ENCODE results near the gene TNKS1BP1. TPM values are rescaled to one million over a fixed set of nuclear protein-coding genes. Genes with fewer than 3 reads are reported as not detected.

TNKS1BP1 gene
- total RNA-seq, 4 donors from 2014 or later: 119 to 162 (median 137) TPM

DNA sequence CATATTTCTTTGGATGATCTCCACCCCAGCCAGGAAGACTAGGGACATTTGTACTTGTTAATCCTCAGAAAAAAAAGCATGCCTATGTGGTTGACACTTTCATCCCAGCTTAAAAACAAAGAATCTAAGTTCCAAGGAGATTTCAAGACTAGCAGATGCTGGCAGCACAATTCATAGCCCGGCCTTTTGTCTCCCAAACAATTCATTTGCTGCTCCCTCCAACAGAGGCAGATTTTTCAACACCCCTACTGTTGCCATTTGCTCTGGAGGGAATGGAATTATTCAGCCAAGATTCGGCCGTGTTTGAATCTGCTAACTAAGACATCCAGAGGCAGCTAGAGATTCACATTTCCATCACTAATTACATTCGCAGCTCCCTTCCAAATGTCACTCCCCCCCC lies 28.7 kb upstream of the TNKS1BP1 start:
- no peak for DNase-seq (ENCODE audit: low spot score)
- TF ChIP-seq, protein P1, sequence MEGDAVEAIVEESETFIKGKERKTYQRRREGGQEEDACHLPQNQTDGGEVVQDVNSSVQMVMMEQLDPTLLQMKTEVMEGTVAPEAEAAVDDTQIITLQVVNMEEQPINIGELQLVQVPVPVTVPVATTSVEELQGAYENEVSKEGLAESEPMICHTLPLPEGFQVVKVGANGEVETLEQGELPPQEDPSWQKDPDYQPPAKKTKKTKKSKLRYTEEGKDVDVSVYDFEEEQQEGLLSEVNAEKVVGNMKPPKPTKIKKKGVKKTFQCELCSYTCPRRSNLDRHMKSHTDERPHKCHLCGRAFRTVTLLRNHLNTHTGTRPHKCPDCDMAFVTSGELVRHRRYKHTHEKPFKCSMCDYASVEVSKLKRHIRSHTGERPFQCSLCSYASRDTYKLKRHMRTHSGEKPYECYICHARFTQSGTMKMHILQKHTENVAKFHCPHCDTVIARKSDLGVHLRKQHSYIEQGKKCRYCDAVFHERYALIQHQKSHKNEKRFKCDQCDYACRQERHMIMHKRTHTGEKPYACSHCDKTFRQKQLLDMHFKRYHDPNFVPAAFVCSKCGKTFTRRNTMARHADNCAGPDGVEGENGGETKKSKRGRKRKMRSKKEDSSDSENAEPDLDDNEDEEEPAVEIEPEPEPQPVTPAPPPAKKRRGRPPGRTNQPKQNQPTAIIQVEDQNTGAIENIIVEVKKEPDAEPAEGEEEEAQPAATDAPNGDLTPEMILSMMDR (IDR thresholded peaks at IDR 0.05): no peak
- no peak for ATAC-seq (ENCODE audit: low FRiP score)

DNA sequence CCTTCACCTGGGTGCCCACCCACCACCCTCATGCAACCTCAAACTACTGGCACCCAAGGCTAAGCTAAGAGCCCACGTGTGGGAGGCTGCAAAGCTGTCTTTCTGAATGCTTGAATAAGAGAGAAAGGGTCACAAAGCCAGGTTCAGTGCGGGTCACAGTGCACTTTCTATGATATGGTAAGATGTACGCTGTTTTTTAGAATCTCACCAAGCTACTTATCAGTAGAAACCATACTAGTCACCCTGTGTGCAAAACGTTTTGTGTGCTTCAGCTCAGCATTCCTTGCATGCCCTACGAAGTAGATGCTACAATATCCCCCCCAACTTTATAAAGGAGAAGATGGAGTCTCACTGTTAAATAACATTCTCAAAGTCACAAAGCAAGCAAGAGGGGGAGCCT lies 28.3 kb upstream of the TNKS1BP1 start:
- TF ChIP-seq, protein P1 (IDR thresholded peaks at IDR 0.05): no peak
- ATAC-seq (ENCODE audit: low FRiP score) (no peak), DNase-seq (ENCODE audit: low spot score) (no peak)

DNA sequence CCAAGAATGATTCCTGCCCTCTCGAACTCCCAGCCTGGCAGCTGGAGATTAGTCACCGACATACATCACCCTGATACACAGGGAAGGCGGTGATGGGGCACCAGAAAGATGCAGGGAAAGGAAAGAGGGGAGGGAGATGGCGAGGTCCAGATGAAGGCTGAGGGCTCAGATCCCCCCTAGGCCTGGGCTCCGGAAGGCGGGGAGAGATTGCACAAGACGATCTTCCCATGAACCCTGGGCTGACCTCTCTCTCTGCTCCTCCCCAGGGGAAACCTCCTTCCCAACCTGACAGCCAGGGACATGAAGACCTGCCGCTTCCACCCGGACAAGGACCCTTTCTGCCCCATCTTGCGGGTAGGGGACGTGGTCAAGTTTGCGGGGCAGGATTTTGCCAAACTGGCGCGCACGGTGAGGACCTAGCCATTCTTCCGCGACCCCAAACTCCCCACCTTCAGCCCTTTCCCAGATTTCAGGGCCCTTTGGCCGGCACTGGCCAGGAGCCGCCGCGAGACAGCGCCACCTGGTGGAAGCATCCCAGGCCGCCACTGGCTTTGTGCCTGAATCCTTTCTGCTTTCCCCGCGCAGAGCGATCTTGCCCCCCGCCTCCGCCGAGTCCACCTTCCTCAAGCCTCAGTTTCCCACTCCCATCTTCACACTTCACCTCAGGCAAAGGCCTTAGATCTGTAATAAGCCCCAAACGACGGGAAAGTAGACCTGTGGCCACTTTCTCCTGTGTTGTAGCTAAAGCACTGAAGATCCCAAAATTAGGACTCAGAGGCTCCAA lies 24.9 kb upstream of the TNKS1BP1 start:
- DNase-seq (ENCODE audit: low spot score) (peak; percentile 61), ATAC-seq (ENCODE audit: low FRiP score) (peak; percentile 60)
- TF ChIP-seq, protein P1 (IDR thresholded peaks at IDR 0.05): peak in 2 of 3 donors; percentile 30 to 56

DNA sequence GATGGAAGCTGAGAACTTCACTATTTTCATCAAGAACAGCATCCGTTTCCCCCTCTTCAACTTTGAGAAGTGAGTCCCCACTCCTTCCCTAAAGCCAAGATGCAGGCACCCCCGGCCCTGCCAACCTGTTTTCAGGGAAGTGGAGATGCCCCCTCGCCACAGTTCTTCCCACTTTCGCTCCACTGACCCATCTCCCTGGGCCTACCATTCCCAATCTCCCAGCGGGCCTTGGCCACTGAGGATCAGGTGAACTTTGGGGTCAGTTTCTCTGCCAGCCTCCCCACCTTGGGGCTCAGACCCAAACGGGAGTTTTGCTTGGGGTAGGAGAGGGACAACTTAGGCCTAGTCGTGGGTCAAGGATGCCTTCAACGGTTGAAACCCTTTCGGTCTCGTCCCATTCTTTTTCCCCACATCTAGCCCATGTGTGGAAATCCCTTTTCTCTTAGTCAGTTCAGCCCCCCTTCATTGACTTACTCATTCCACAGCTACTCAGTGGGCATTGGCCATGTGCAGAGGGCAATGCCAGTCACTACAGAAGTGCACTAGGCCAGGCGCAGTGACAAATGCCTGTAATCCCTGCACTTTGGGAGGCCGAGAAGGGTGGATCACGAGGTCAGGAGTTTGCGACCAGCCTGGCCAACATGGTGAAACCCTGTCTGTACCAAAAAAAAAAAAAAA lies 24.0 kb upstream of the TNKS1BP1 start:
- TF ChIP-seq, protein P1 (IDR thresholded peaks at IDR 0.05): no peak
- DNase-seq (ENCODE audit: low spot score) (no peak), ATAC-seq (ENCODE audit: low FRiP score) (no peak)

DNA sequence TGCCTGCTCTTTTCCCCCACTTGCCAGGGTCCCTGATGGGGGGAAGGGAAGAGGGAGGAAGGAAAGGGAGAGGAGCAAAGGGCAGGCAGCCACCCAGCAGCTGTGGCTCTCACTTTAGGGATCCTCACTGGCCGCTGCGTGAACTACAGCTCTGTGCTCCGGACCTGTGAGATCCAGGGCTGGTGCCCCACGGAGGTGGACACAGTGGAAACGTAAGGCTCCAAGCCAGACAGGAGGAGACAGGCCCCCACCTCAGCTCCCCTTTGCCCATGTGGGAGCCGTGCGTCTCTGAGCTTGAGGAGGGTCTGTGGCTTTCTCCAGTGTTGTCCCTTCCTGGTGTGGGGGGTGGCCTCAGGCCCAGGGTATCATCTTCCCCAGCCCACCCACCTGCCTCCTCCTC lies 23.3 kb upstream of the TNKS1BP1 start:
- TF ChIP-seq, protein P1 (IDR thresholded peaks at IDR 0.05): no peak
- DNase-seq (ENCODE audit: low spot score) (no peak), ATAC-seq (ENCODE audit: low FRiP score) (no peak)

DNA sequence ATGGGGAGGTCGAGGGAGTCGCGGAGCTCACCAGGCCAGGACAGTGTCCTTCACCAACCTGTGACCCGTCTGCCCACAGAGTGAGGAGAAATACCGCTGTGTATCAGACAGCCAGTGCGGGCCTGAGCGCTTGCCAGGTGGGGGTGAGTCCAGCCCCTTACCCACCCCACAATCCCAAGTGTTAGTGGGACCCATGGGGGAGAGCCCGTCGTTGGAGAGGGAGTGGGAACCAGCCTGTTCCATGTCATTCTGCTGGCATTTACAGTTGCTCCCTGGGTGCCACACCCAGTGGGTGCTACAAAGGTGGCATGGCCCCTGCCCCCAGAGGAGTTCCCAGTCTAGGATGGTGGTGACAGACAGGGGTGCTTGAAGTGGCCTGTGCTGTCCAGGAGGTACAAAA lies 22.6 kb upstream of the TNKS1BP1 start:
- no peak for ATAC-seq (ENCODE audit: low FRiP score)
- TF ChIP-seq, protein P1 (IDR thresholded peaks at IDR 0.05): no peak
- no peak for DNase-seq (ENCODE audit: low spot score)

All from omental fat pad (tissue), 4 donors.